WERI-Rb-1 (cell line): ENCODE results near the gene DUSP6.
A peak's percentile ranks its signal among the peaks of the same experiment; 100 is the strongest.

Source experiments
- DNase-seq: peaks from one replicate; pipeline ENCODE4 v3.0.0-alpha.2; 2020
- H3K27ac ChIP-seq: fragments of 250-450 bp; sonication (Bioruptor Pico); 2 replicates; pipeline ENCODE4 v1.5.1; 2020; ENCODE audit warnings: mild to moderate bottlenecking, moderate library complexity
- H3K27me3 ChIP-seq: fragments of 250-450 bp; sonication (Bioruptor Pico); 2 replicates; pipeline ENCODE4 v1.5.1; 2021; ENCODE audit warnings: mild to moderate bottlenecking, low read depth, moderate library complexity; ENCODE audit not compliant: insufficient read depth, severe bottlenecking
- H3K36me3 ChIP-seq: fragments of 250-450 bp; sonication (Bioruptor Pico); 2 replicates; pipeline ENCODE4 v1.5.1; 2020; ENCODE audit warnings: mild to moderate bottlenecking, moderate library complexity
- H3K4me3 ChIP-seq: 2 replicates; pipeline ENCODE4 v1.5.1; 2011; ENCODE audit warnings: low read depth, mild to moderate bottlenecking, control low read depth, low read length
- H3K9me3 ChIP-seq: fragments of 250-450 bp; sonication (Bioruptor Pico); 2 replicates; pipeline ENCODE4 v1.5.1; 2021; ENCODE audit warnings: mild to moderate bottlenecking, moderate library complexity; ENCODE audit not compliant: severe bottlenecking
- CTCF ChIP-seq: IDR thresholded peaks from 2 replicates; pipeline ENCODE4 v1.5.1; 2011; ENCODE audit warnings: low read depth, mild to moderate bottlenecking, control low read depth, inconsistent platforms, low read length

Gene DUSP6

GRCh38 chr12:89352492-89353187 lies at the start of gene DUSP6:
TSS of gene DUSP6 (minus strand) at chr12:89352501. CDS start at chr12:89352039, 462 bp downstream.
- TF ChIP-seq CTCF, result no peak
- Histone ChIP-seq H3K9me3 (no peaks in the 10 kb centered on the region), H3K27ac (peak within 1 kb of the TSS; percentile 76), H3K36me3 (no peaks in the 10 kb centered on the region), H3K4me3 (peak within 1 kb of the TSS; percentile 77), H3K27me3 (peaks cover 7% of the 10 kb centered on the region)
- DNase-seq, result peak; percentile 95

- H3K27ac ChIP-seq, result no peak overlapping the region
- no peaks in the 10 kb centered on the region for H3K36me3 ChIP-seq
- no peaks in the 10 kb centered on the region for H3K9me3 ChIP-seq
- H3K27me3 ChIP-seq, result no peaks in the 10 kb centered on the region
- TF ChIP-seq CTCF, result no peak
- H3K4me3 ChIP-seq, result no peak overlapping the region
- DNase-seq, result no peak
Measured at GRCh38 chr12:89401433-89402058, 49.2 kb upstream of the DUSP6 start.

GRCh38 chr12:89400415-89400814 lies 48.1 kb upstream of the DUSP6 start:
- Histone ChIP-seq H3K27ac (no peak overlapping the region), H3K4me3 (no peak overlapping the region), H3K36me3 (no peaks in the 10 kb centered on the region), H3K27me3 (no peaks in the 10 kb centered on the region), H3K9me3 (no peaks in the 10 kb centered on the region)
- no peak for DNase-seq
- TF ChIP-seq CTCF, result no peak

- TF ChIP-seq CTCF, result no peak
Measured at GRCh38 chr12:89395712-89396111, 43.4 kb upstream of the DUSP6 start.

GRCh38 chr12:89393551-89394121 lies 41.3 kb upstream of the DUSP6 start:
- H3K27me3 ChIP-seq, result no peaks in the 10 kb centered on the region
- H3K4me3 ChIP-seq, result no peak overlapping the region
- H3K27ac ChIP-seq, result no peak overlapping the region
- no peak for DNase-seq
- TF ChIP-seq CTCF, result no peak
- H3K9me3 ChIP-seq, result no peaks in the 10 kb centered on the region
- H3K36me3 ChIP-seq, result no peaks in the 10 kb centered on the region

More at GRCh38 chr12:89395712-89396111, 43.4 kb upstream of the DUSP6 start:
- DNase-seq, result no peak
- Histone ChIP-seq H3K4me3 (no peak overlapping the region), H3K36me3 (no peaks in the 10 kb centered on the region), H3K27me3 (no peaks in the 10 kb centered on the region), H3K27ac (no peak overlapping the region), H3K9me3 (no peaks in the 10 kb centered on the region)
